DOHH2 (cell line): ENCODE results near the gene ARHGAP6.

Experiments used
- EZH2phosphoT487 ChIP-seq: fragments of 200-600 bp; sonication (generic); IDR thresholded peaks from 2 replicates; pipeline ENCODE4 v1.6.1; 2017; ENCODE audit warnings: borderline replicate concordance, mild to moderate bottlenecking, antibody characterized with exemption, low read length, moderate library complexity, mixed read lengths
- TF ChIP-seq, protein P1 (sequence below): fragments of 200-600 bp; sonication (generic); IDR thresholded peaks from one replicate; pipeline ENCODE4 v1.5.1; 2014; ENCODE audit warnings: antibody characterized with exemption, mild to moderate bottlenecking, low read depth, low read length; ENCODE audit not compliant: poor library complexity, severe bottlenecking

DNA sequence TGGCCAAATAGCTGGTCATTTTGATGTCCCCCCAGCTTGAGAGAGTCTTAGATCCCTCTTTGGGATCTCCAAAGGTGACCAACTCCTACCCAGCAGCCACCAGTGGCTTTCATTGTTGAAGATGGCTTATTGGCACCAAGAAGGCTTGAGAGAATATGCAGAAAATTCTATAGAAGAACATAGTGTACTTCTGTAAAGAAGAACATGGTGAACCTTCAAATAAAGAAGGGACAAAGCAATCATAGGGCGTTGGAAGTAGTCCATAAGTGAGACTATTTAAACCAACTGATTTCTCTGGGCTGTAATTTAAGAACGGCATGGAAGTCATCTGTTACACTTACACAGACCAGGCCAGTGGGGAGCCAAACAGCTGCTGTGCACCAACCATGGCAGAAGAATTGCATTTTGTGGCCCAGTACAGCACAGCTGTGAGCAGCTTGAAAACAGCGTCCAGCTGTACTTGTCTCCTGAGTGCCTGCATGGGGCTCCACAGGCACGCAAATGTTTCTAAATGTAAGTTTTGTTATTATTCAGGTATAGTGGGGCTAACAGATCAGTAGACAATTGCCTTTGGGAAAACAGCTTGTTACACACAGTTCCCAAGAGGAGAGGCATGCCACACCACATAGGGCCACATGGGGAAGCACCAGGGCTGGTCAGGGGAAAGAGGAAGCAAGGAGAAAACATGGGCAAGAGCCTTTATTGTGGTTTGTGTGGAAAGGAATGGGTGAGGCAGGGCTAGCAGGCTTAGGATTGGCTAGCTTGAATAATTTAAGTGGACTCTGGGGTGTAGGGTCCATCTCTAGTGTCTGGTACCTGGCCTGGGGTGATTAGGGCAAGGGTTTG lies 125.0 kb downstream of the ARHGAP6 start:
- TF ChIP-seq, protein P1, sequence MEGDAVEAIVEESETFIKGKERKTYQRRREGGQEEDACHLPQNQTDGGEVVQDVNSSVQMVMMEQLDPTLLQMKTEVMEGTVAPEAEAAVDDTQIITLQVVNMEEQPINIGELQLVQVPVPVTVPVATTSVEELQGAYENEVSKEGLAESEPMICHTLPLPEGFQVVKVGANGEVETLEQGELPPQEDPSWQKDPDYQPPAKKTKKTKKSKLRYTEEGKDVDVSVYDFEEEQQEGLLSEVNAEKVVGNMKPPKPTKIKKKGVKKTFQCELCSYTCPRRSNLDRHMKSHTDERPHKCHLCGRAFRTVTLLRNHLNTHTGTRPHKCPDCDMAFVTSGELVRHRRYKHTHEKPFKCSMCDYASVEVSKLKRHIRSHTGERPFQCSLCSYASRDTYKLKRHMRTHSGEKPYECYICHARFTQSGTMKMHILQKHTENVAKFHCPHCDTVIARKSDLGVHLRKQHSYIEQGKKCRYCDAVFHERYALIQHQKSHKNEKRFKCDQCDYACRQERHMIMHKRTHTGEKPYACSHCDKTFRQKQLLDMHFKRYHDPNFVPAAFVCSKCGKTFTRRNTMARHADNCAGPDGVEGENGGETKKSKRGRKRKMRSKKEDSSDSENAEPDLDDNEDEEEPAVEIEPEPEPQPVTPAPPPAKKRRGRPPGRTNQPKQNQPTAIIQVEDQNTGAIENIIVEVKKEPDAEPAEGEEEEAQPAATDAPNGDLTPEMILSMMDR, result no peak
- TF ChIP-seq EZH2phosphoT487, result no peak
